A172 (cell line): ENCODE results near the gene SMAD7. TPM values are rescaled to one million over a fixed set of nuclear protein-coding genes. Genes with fewer than 3 reads are reported as not detected.

ENCODE experiments used
- DNase-seq: peaks from one replicate; pipeline ENCODE4 v3.0.0-alpha.2; 2015; ENCODE audit warnings: low spot score
- total RNA-seq: library from RNA; depleted of rRNA; stranded (reverse); fragments of >200 nt; shearing (Covaris generic); gene quantifications from 2 replicates; pipeline ENCODE4 v1.2.3, GENCODE V29; 2014

Gene SMAD7
- total RNA-seq, 1 experiment from 2014 or later: 8.5 TPM

DNA sequence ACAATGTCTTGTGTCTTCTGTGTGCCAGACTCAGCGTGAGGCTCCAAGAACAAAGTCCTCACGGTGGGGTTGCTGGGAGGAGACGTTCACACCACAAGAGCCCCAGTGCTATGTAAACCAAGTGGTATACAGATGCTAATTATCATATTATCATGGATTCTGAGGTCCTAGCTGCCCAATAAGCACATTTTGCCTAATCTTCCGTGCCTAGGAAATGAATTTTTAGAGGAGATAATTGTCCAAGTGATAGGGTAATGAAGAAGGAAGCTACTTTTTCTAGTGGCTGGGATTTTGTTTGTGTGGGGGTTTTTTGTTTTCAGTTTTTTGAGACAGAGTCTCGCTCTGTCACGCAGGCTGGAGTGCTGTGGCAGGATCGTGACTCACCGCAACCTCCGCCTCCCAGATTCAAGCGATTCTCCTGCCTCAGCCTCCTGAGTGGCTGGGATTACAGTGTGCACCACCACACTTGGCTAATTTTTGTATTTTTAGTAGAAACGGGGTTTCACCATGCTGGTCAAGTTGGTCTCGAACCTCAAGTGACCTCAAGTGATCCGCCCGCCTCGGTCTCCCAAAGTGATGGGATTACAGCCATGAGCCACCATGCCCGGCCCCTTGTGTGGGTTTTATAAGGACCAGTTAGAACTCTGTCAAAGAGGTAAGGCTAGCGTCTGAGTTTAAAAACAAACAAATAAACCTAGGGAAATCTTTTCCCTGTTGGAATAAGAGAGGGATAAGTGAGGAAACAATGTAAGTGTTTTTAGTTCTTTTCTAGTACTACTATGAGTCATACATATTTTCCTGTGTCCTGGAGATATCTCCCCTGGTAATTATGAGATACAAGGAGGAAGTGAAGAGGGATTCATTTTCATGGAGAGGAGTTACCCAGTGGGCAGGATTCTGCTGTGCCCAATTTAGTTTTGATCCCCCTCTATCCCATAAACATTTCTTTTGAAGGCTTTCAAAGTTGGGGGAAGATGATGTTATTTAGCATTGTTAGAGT lies 9.5 kb upstream of the SMAD7 start:
- DNase-seq: peak; percentile 60

DNA sequence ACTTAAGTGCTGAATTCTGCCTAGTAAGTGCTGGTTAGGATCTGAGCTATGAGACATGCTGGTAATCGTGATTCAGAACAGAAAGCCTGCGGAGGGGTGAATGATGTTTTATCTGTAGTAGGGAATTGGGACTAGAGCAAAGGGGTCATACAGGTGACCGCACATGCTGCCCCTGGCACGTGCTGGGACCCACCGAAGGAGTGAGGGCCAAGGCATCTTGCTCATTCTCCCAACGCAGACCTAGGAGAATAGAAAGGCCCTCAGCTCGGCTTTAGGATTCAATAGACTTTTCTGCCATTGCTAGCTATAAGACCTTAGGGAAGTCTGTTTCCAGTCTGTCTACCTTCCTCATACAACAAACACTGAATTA lies 8.8 kb upstream of the SMAD7 start:
- DNase-seq: no peak

DNA sequence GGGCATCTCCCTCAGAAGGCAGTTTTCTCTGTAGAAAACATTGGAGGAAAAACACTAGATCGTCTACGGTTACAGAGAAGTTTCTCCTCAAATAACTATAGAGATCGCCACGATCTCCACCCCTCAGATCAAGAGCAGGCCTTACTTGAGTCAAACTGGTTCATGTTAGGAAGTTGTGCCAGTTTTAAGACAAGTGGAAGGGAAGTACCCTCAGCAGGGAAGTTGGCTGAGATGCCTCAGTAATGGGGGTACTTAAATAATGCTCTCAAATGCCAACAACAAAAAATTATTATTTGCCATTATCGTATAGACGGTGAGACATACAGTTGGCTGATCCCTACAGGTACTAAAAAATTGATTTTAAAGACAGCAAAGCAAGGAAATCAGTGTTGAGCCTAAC lies 8.2 kb upstream of the SMAD7 start:
- no peak for DNase-seq

DNA sequence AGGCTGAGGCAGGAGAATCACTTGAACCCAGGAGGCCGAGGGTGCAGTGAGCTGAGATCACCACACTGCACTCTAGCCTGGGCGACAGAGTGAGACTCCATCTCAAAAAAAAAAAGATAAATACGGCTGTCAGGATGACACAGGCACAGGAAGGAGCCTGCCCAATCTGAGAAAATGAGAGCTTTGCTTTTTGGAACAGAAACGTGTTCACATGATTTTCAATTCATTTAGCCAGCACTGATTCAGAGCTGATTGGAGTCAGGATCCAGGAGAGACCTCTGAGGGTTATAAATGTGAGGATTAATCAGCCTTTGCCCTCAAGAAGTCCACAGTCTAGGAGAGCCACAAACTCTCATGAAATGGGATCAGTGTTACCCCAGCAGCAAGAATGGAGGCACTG lies 6.9 kb upstream of the SMAD7 start:
- no peak for DNase-seq

DNA sequence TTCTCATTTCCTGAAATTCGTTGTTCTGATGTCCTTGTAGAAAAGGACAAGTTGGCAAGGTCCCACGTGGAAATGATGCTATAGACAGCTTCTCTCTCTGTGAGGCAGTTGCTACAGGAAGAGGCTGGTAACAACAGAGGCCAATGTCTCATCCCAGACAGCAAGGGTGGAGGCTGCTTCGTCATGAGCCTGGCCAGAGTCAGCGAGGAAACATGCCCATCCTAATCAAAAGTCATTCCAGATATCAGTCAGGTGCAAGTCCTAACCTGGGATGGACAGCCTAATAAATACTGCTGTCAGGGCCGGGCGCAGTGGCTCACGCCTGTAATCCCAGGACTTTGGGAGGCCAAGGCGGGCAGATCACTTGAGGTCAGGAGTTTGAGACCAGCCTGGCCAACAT lies 6.4 kb upstream of the SMAD7 start:
- no peak for DNase-seq

DNA sequence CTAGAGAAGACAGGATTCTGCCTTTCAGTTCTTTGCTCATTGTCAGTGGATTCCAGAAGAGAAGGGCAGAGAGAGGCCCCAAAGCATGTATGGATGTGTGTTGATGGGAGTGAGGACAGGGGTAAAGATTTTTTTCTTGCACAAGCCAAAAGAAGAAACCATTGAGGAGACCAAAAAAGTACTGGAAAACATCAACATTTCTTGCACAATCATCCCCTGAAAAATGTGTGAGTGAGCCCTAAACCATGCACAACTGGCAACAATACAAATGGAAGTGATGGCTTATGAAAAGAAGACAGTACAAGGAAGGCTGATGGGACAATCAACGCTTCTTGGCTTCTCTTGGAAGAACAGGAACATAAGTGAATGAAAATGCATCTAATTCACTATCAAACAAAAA lies 5.6 kb upstream of the SMAD7 start:
- DNase-seq: no peak

DNA sequence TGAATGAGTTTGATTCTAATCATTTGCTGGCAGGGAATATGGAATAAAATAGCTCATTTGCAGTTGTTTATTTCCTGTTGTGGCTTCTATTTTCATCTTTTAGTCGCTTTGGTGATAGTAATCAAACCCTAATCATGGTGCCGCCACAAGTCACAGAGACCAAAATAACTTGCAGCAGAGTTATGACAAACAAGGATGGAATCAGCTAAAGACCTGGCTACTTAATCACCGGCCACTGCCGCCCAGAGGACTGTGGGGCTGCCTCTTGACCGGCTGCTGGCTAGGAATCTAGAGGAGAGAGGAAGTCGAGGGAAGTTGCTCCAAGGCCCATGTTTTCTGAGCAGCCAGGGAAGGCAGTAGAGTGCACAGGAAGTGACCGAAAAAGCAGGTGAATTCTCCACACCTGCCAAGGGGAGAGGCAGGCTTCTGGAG lies 5.1 kb upstream of the SMAD7 start:
- DNase-seq: peak; percentile 61

DNA sequence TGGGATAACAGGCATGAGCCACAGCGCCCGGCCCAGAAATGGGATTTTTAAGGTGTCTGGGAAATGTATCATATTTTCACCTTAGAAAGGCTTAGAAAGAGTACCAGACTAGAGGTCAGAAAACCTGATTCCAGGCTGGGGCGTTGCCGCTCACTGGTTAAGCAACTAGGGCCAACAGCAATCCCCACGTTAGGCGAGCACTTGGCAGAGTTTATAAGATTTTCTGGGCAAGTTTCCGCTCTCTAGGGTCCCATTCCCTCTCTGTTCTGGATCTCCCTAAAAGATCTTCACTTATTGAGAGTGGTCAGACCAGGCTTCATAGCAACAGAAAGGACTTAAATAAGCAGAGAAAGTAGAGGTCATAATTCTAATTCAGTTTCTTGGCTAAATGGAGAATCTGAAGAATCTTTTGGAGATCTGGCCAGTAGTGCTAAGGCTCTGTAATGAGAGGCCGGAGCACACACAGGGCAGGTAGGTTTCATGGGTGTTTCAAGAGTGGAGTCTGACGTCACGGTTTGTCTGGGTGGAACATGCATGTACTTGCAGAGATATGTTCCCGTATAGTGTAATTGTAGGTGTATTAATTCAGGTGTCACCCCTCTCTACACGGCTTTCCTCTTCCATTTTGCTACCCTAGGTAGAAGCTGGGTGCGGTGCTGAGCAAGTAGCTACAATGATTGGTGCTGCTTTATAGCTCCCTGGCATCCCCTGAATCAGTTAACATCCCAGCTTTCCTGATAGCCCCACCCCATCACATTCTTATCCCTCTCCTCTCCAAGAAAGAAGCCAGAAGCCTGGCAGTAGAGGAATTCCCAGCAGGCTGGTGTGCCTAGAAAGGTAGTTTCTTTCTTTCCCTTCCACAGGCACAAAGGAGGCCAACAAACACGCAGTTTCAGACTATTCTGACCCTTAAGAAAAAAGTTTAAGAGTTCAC lies 4.4 kb upstream of the SMAD7 start:
- DNase-seq: no peak

DNA sequence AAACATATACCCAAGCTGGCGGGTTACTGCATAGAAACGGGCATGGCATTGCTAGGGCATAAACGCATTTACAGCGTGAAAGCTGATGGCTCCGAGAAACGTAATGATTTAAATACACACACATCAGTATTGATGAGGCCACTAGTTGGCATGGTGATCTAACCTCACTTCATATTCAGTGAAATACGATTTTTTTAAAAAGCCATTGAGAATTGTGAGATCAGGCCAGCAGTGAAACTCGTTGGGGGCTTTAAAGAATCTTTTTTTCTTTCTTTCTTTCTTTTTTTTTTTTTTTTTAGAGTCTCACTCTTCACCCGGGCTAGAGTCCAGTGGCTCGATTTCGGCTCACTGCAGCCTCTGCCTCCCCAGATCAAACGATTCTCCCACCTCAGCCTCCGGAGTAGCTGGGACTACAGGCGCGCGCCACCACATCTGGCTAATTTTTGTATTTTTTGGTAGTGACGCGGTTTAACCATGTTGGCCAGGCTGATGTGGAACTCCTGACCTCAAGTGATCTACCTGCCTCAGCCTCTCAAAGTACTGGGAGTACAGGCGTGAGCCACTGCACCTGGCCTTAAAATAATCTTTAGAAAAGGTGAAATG lies 2.4 kb upstream of the SMAD7 start:
- DNase-seq: no peak

DNA sequence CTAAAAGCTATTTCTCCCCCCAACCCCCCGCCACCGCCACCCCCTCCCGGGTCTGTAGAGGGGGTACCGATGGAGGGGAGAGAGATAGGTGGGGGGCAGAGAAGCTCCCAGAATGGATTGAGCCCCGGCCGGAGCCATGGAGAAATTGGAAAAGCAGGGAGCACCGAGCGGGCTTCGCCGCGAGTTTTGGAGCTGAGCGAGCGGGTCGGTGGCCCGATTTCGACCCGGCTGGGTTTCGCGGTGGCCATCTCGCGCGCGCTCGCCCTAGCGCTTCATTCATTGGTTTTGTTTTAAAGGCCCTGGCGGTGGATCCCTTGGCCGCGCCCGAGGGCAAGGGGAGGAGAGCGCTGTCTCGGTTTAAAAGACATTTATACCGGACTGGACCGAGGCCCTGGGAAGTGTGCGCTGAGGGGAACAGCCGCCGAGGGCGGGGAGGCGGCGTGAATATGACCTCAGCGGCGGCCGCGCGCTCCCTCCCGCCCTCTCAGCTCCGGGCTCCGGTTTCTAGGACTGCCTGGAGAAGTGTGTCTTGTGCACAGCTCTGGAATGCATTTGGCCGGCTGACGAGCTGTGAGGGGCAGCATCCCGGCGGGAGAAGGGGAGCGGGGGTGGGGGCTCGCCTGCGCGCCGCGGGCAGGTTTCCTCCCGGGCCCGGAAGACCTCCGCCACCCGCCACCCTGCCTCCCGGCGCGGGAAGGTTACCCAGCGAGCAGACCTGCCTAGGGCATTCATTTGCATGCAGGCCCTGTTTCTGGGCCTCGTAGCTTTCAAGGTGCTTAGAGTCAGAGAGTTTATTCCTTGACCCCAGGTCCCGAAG lies 1.7 kb upstream of the SMAD7 start:
- DNase-seq: no peak

DNA sequence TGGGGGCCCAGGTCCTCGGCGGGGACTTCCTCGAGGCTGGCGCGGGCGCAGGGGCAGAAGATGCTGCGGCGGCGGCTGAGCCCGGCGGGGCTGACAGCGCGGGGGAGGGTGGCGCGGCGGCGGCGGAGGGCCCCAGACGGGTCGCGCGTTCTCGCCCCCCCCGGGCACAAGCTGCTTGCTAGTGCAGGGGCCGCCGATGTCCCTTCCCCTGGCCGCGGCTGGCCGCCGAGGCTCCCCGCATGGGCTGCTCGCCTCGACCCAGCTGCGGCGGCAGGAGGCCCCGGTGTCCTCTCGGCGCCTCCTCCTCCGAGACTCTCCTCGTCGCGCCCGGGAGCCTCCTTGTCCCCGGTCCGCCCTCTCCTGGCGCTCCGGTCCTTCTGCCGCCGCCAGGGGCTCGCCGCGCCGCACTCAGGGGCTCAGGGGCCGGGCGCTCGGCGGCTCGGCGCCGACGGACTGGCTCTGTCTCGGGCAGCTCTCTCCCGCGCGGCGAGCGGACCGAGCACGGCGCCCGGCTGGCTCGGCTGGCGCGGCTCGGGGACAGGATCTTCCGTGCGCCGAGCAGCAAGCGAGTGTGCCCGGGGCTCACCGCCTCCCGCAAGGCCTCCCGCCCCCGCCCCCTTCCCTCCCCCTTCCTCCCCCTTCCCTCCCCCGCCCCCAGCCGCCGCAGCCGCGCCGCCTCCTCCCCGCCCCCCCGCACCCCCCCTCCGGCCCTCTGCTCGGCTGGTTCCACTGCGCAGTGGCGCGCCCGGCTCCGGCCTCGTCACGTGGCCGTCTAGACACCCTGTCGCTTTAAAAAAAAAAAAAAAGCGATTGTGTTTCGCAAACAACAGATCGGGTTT lies 902 bp upstream of the SMAD7 start:
- peak; percentile 66 for DNase-seq

DNA sequence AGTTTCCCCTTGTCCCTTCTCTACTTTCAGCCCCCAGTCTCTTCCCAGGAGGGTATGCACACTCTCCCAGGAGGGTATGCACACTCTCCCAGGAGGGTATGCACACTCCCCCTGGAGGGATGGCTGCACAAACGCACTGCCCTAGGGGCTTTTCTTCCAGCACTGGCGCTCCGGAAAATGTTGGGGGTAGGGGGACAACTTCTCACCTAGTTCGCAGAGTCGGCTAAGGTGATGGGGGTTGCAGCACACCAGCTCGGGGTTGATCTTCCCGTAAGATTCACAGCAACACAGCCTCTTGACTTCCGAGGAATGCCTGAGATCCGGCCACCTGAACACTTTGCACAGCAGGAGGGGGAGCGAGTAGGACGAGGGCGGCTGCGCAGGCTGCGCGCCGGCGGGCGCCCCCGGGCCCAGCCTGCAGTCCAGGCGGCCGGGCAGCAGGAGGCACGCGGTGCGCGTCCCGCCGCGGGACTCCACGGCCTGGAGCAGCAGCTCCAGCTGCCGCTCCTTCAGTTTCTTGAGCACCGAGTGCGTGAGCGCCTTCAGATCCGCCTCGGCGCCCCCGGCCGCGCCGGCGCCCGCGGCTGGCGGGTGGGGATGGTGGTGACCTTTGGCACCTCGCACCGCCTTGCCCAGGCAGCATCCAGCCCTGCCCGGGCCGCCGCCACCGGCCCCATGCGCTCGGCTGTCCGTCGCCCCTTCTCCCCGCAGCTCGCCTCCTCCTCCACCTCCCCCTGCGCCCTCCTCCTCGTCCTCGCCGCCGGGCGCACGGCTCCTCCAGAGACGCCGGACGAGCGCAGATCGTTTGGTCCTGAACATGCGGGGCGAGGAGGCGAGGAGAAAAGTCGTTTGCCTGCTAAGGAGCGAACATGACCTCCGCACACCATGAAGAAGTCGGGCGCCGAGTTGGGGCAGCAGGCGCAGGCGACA lies 894 bp downstream of the SMAD7 start:
- DNase-seq: no peak

DNA sequence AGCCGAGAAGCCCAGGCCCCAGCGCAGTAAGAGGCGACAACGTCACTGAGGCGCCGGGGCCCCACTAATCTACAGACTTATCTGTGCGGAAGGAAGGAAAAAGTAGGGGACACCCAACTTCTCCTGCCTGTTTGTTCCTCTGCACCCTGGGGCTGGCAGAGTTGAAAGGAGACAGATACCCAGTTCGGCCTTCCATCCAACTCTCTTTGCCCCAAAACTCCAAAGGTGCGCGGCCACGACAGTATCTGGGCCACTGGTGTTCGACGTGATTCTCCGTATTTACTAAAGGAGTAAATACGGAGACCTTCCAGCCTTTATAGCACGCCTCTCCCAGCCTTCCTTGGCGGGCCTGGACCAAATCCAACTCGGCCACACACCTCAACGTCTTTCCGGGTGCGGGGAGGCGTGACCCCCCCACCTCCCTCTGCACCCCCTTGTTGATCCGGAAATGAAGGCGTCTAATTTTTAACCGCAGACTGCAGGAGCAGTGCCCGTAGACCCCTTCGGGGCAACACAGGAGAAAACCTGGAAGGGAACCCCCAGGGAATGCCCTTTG lies 1.6 kb downstream of the SMAD7 start:
- no peak for DNase-seq

DNA sequence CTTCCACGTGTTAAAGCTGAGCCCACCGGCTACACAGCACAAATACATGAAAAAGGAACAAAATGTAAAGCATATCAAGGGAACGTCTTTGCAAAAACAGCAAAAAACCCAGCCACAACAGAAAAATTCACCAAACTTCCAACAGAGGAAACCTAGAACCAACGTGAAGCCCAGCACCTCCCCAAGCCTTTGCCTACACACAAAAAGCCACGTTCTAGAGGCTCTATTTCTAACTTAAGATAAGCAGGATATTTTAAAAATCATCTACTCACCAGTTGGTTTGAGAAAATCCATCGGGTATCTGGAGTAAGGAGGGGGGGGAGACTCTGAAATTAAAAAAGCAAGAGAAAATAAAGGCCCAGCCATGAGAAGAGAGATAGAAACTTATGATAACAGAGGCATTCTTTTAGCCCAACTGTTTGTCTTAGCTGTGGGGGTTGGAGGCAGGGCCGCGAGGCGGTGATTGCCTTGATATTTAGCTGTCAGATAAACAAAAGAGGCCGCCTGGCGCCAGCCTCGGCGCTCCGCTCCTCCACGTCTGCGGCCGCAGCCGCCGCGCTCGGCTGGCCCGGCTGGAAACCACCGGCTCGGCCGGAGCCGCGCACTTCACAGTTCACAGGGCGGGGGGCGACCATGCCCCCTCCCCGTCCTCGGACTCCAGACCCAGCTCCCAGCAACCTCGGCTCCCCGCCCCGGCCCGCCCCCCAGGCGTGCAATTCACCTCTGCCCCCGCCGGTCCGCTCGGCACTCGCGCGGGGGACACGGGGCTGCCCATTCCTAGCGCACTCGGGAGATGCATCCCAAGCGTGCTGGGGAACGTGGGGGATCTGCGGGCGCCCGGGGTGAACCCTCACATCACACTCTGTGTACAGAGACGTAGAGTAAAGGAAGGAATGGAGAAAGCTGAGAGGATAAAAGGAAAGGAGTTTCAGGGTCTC lies 2.4 kb downstream of the SMAD7 start:
- no peak for DNase-seq

DNA sequence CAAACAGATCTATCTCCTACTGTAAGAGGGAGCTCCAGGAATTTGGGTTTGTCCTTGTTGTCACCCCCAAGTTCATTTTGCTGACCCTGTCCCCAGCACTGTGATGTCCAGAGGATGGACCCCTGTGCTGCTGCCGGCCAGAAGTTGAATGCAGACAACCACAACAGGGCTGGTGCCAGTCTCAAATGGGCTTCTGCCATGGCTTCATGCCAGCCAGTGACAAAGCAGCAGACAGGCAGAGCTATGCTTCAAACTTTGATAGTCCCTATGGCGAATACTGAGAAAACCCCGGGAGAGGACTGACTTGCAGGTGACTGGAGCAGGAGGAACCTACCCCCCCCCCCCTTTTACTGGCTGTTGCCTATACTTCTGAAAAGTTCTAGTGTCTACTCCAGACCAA lies 3.2 kb downstream of the SMAD7 start:
- no peak for DNase-seq

DNA sequence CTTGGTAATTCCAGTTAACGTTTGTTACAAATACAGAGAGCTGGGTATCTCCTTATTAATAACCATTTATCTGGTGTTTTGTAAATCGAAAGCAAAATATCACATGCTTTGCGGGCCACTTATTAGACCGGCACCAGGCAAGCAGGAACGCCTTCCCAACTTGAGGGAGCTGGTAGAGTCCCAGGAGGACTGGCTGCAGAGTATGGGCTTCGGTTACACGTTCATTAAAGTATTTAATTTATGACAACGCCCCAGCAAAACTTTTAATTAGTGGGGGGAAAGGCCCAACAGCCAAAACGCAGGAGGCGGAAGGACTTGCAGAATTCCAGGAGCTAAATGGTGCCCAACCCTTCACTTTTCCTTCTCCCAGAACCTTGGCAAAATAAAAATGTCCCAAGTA lies 3.7 kb downstream of the SMAD7 start:
- no peak for DNase-seq

DNA sequence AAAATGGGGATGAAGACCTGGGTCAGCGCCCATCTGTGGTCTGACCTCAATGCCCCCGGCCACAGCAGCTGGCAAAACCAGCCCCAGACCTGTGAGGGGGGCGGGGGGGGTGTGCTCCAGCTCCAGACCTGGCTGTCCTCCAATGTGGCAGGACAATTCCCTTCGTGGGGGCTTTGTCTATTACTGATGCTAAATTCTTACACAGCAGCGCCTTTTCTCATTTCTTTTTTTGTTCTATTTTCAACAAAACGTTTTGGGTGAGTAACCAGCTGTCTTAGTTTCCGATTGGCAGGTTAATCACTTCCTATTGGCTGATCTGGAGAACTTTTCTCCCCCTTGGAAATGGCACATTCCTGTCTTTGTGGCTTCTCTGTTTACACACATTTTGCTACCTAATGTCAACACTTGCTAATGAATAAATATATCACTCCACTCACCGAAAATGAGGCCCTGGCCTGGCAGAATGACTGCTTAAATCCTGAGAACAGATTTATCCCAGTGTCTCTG lies 4.4 kb downstream of the SMAD7 start:
- DNase-seq: peak; percentile 68

DNA sequence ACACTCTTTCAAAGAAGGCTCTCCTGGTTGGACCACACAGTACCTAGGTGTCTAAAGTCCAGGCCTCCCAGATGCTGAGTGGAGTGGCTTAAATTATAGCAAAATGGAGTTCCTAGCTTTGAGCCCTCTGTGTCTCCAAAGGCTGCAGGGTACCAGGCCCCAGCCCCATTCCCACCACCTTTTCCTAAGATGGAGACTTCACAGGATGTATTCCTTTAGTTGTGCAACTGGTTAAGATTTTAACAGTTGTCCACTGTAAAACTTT lies 4.9 kb downstream of the SMAD7 start:
- no peak for DNase-seq
